ENCODE results near the gene AKR1B15. TPM values are rescaled to one million over a fixed set of nuclear protein-coding genes. Genes with fewer than 3 reads are reported as not detected.

The AKR1B15 gene
- total RNA-seq, 1 experiment from 2014 or later = not detected

GRCh38 chr7:134500406-134500805 is 48.5 kb upstream of the AKR1B15 start:
- Histone ChIP-seq H3K9me2 (ENCODE audit: insufficient read depth) (no peaks in the 10 kb centered on the region), H2AFZ (ENCODE audit: low read depth, low read length, poor library complexity, severe bottlenecking) (no peak overlapping the region), H3K9ac (ENCODE audit: low read length) (no peak overlapping the region), H3K4me2 (ENCODE audit: low read length) (no peak overlapping the region), H3K9me3 (ENCODE audit: control insufficient read depth in 1 of 2, insufficient read depth in 1 of 2, low read depth in 1 of 2, low read length in 2 of 2) (no peaks in the 10 kb centered on the region), H3K27me3 (ENCODE audit: insufficient read depth, low read length) (no peaks in the 10 kb centered on the region), H3K79me2 (ENCODE audit: insufficient read depth, low read length) (no peaks in the 10 kb centered on the region), H3K4me3 (replicated peaks in 1 of 2; ENCODE audit: low read depth in 1 of 2, low read length in 2 of 2) (no peak overlapping the region), H4K20me1 (ENCODE audit: insufficient read depth) (no peaks in the 10 kb centered on the region), H3K27ac (ENCODE audit: low read depth, low read length) (no peak overlapping the region), H3K36me3 (ENCODE audit: control insufficient read depth in 1 of 2, insufficient read depth in 2 of 2, low read length in 2 of 2) (no peaks in the 10 kb centered on the region), H3K4me1 (ENCODE audit: control insufficient read depth in 1 of 2, insufficient read depth in 2 of 2, low read length in 2 of 2) (no peaks in the 10 kb centered on the region)
- DNase-seq (ENCODE audit: low read depth, low spot score) = no peak
- ChIA-PET POLR2A (no interaction called here), CTCF (no interaction called here), RAD21 (ENCODE audit: low non-redundant PET in 1 of 2, low total read pairs in 2 of 2, uncharacterized antibody in 2 of 2, unreplicated experiment in 2 of 2) (interaction anchor here in 1 of 2 experiments (0.6 kb wide), 1 partner anchor 80 kb away, joined by 3 read pairs; no protein-coding TSS in a partner anchor)
- ATAC-seq = no peak
- TF ChIP-seq SP1 (IDR thresholded peaks at IDR 0.05; ENCODE audit: low read depth) = no peak
- no peak for TF ChIP-seq SIN3A (IDR thresholded peaks at IDR 0.05; ENCODE audit: low read depth)
- TF ChIP-seq, protein P1, sequence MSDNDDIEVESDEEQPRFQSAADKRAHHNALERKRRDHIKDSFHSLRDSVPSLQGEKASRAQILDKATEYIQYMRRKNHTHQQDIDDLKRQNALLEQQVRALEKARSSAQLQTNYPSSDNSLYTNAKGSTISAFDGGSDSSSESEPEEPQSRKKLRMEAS (IDR thresholded peaks at IDR 0.05) = no peak
- no peak for TF ChIP-seq ZBTB33 (IDR thresholded peaks at IDR 0.05; ENCODE audit: extremely low read depth, insufficient replicate concordance, low read length)
- TF ChIP-seq ZNF274 (IDR thresholded peaks at IDR 0.05; ENCODE audit: low read depth, low read length) = no peak
- TF ChIP-seq EGR1 (IDR thresholded peaks at IDR 0.05; ENCODE audit: low read depth) = no peak
- TF ChIP-seq FOSL1 (IDR thresholded peaks at IDR 0.05; ENCODE audit: low read depth) = no peak
- TF ChIP-seq JUND (IDR thresholded peaks at IDR 0.05) = no peak
- TF ChIP-seq TCF7L2 (IDR thresholded peaks at IDR 0.05; ENCODE audit: borderline replicate concordance, extremely low read depth, insufficient read depth, insufficient read length) = no peak
- no peak for TF ChIP-seq SRF (IDR thresholded peaks at IDR 0.05; ENCODE audit: low read depth)
- no peak for TF ChIP-seq POLR2A (IDR thresholded peaks at IDR 0.05; ENCODE audit: borderline replicate concordance, extremely low read depth, insufficient read depth, insufficient read length)
- intact Hi-C loops (cut with micrococcal nuclease) = no loop called here
- no TSS peak for BruUV-seq (replicated peaks)
